Neural progenitor cell (in vitro differentiated cells): Measurements from ENCODE around the gene ANAPC16. TPM values are rescaled to one million over a fixed set of nuclear protein-coding genes. Genes with fewer than 3 reads are reported as not detected.
A peak's percentile ranks its signal among the peaks of the same experiment; 100 is the strongest.

Source experiments
- DNase-seq: peaks from one replicate; pipeline ENCODE4 v3.0.0-alpha.2; 2016; ENCODE audit warnings: low spot score
- H2AFZ ChIP-seq: fragments of 200-600 bp; sonication (generic); replicated peaks from 2 replicates; pipeline ENCODE4 v1.6.1; 2016; ENCODE audit warnings: antibody characterized with exemption
- H3F3A ChIP-seq: fragments of 200-600 bp; sonication (generic); 2 replicates; pipeline ENCODE4 v1.6.1; 2016; ENCODE audit warnings: antibody characterized with exemption, low read depth
- H3K27ac ChIP-seq: fragments of 200-600 bp; sonication (generic); 2 replicates; pipeline ENCODE4 v1.5.1; 2016; ENCODE audit warnings: mild to moderate bottlenecking
- H3K27me3 ChIP-seq: fragments of 200-600 bp; sonication (generic); 2 replicates; pipeline ENCODE4 v1.6.1; 2016; ENCODE audit warnings: mild to moderate bottlenecking, moderate library complexity
- H3K36me3 ChIP-seq: fragments of 200-600 bp; sonication (generic); 2 replicates; pipeline ENCODE4 v1.5.1; 2016
- H3K4me1 ChIP-seq: fragments of 200-600 bp; sonication (generic); 2 replicates; pipeline ENCODE4 v1.6.1; 2016; ENCODE audit warnings: mixed run types
- H3K4me2 ChIP-seq: fragments of 200-600 bp; sonication (generic); 2 replicates; pipeline ENCODE4 v1.6.1; 2016
- H3K4me3 ChIP-seq: fragments of 200-600 bp; sonication (generic); 2 replicates; pipeline ENCODE4 v1.5.1; 2016
- H3K79me2 ChIP-seq: fragments of 200-600 bp; sonication (generic); 2 replicates; pipeline ENCODE4 v1.6.1; 2016; ENCODE audit warnings: low read depth
- H3K9ac ChIP-seq: fragments of 200-600 bp; sonication (generic); 2 replicates; pipeline ENCODE4 v1.6.1; 2016
- H3K9me3 ChIP-seq: fragments of 200-600 bp; sonication (generic); 2 replicates; pipeline ENCODE4 v1.5.1; 2016; ENCODE audit warnings: low read depth
- H4K20me1 ChIP-seq: fragments of 200-600 bp; sonication (generic); 2 replicates; pipeline ENCODE4 v1.6.1; 2016; ENCODE audit warnings: low read depth
- H3K27ac Mint-ChIP-seq: 3 replicates; pipeline ENCODE4 v1.8.0; 2021; ENCODE audit warnings: mixed read lengths
- H3K27me3 Mint-ChIP-seq: 2 replicates; pipeline ENCODE4 v1.8.0; 2022; ENCODE audit warnings: low read depth, mild to moderate bottlenecking, inconsistent platforms, moderate library complexity, mixed read lengths; ENCODE audit not compliant: insufficient read depth
- H3K36me3 Mint-ChIP-seq: 3 replicates; pipeline ENCODE4 v1.8.0; 2021; ENCODE audit warnings: mixed read lengths
- H3K4me1 Mint-ChIP-seq: 3 replicates; pipeline ENCODE4 v1.8.0; 2021; ENCODE audit warnings: mixed read lengths
- H3K4me3 Mint-ChIP-seq: 3 replicates; pipeline ENCODE4 v1.8.0; 2021; ENCODE audit warnings: mild to moderate bottlenecking, moderate library complexity, mixed read lengths
- H3K9me3 Mint-ChIP-seq: 3 replicates; pipeline ENCODE4 v1.8.0; 2020; ENCODE audit warnings: mixed read lengths
- CTCF ChIP-seq: fragments of 200-600 bp; sonication (generic); IDR thresholded peaks from 2 replicates; pipeline ENCODE4 v1.5.1; 2017; ENCODE audit warnings: antibody characterized with exemption, mild to moderate bottlenecking
- EZH2 ChIP-seq: fragments of 200-600 bp; sonication (generic); IDR thresholded peaks from 2 replicates; pipeline ENCODE4 v1.6.1; 2017; ENCODE audit warnings: antibody characterized with exemption, mild to moderate bottlenecking, moderate library complexity
- EZH2phosphoT487 ChIP-seq: fragments of 200-600 bp; sonication (generic); IDR thresholded peaks from 2 replicates; pipeline ENCODE4 v1.6.1; 2017; ENCODE audit warnings: antibody characterized with exemption
- total RNA-seq: library from RNA; depleted of rRNA; stranded (reverse); fragments of >200 nt; gene quantifications from 2 replicates; pipeline ENCODE4 v1.2.3, GENCODE V29; 2015; ENCODE audit warnings: low replicate concordance

Gene ANAPC16
- total RNA-seq, 1 donor from 2014 or later = 217 TPM

DNA sequence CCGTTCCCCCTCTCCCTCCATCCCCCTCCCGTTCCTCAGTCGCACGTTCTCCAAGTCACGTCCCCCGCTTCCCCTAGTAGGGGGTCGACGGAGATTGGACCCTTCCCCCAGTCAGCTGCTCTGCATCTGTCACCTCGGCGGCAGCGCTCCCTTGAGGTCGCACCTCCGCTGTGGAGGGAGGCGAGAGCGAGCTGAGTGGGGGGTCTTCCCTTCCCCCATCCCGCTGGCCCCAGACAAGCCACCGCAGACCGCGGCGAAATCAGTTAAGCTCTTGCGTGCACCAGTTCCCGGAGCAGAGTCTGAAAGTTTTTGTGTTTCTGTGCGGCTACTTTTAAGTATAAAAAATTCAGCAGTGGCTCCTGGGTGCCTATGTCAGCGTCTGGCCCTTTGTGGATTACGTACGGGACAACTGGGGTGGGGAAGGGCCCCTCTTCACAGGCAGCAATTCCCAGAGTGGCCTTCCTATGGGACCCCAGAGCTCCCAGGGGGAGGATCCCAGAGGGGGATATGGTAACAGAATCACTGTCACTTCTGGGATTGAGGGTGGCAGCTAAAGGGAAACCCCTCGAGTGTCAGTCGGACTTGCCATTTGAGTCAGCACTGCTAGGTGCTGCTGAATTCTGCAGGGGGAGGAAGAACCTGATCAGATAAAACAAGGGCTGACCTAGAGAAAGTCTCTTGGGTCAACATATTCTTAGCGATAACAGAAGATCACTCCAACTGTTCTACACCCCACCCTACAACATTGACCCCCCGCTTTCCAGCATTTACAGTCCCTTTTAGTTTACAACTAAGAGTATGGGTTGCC is 45.4 kb downstream of the ANAPC16 start:
- Histone ChIP-seq H3K9me3 (no peaks in the 10 kb centered on the region), H3F3A (peaks cover 70% of the 10 kb centered on the region), H3K4me2 (peak overlapping the region; percentile 85), H4K20me1 (no peaks in the 10 kb centered on the region), H3K9ac (no peak overlapping the region), H3K4me1 (peaks cover 70% of the 10 kb centered on the region), H3K27ac (peak overlapping the region; percentile 96), H3K4me3 (peak overlapping the region; percentile 48), H2AFZ (no peak overlapping the region), H3K27me3 (no peaks in the 10 kb centered on the region), H3K36me3 (no peaks in the 10 kb centered on the region), H3K79me2 (no peaks in the 10 kb centered on the region)
- peak; percentile 99 for DNase-seq
- Mint-ChIP-seq H3K4me1 (peaks cover 62% of the 10 kb centered on the region), H3K27me3 (peaks cover 9% of the 10 kb centered on the region), H3K4me3 (peak overlapping the region; percentile 83), H3K27ac (peak overlapping the region; percentile 98), H3K9me3 (no peaks in the 10 kb centered on the region), H3K36me3 (no peaks in the 10 kb centered on the region)
- TF ChIP-seq EZH2phosphoT487 = no peak
- TF ChIP-seq CTCF = peak; percentile 43
- no peak for TF ChIP-seq EZH2

GRCh38 chr10:72261784-72262404 is 46.1 kb downstream of the ANAPC16 start:
- H3K36me3 ChIP-seq = no peaks in the 10 kb centered on the region
- peak overlapping the region; percentile 85 for H3K4me2 ChIP-seq
- TF ChIP-seq EZH2phosphoT487 = no peak
- TF ChIP-seq EZH2 = no peak
- TF ChIP-seq CTCF = no peak
- H3K27me3 Mint-ChIP-seq = peaks cover 9% of the 10 kb centered on the region
- H3K9me3 ChIP-seq = no peaks in the 10 kb centered on the region
- H3K27ac ChIP-seq = peak overlapping the region; percentile 96
- DNase-seq = no peak
- peaks cover 62% of the 10 kb centered on the region for H3K4me1 ChIP-seq
- no peaks in the 10 kb centered on the region for H3K9me3 Mint-ChIP-seq
- no peaks in the 10 kb centered on the region for H4K20me1 ChIP-seq
- peak overlapping the region; percentile 98 for H3K27ac Mint-ChIP-seq
- H3K4me1 Mint-ChIP-seq = peaks cover 58% of the 10 kb centered on the region
- H3K4me3 Mint-ChIP-seq = peak overlapping the region; percentile 83
- H2AFZ ChIP-seq = no peak overlapping the region
- H3K9ac ChIP-seq = no peak overlapping the region
- H3K4me3 ChIP-seq = peak overlapping the region; percentile 48
- H3K27me3 ChIP-seq = no peaks in the 10 kb centered on the region
- H3K79me2 ChIP-seq = no peaks in the 10 kb centered on the region
- H3F3A ChIP-seq = peaks cover 70% of the 10 kb centered on the region
- no peaks in the 10 kb centered on the region for H3K36me3 Mint-ChIP-seq

DNA sequence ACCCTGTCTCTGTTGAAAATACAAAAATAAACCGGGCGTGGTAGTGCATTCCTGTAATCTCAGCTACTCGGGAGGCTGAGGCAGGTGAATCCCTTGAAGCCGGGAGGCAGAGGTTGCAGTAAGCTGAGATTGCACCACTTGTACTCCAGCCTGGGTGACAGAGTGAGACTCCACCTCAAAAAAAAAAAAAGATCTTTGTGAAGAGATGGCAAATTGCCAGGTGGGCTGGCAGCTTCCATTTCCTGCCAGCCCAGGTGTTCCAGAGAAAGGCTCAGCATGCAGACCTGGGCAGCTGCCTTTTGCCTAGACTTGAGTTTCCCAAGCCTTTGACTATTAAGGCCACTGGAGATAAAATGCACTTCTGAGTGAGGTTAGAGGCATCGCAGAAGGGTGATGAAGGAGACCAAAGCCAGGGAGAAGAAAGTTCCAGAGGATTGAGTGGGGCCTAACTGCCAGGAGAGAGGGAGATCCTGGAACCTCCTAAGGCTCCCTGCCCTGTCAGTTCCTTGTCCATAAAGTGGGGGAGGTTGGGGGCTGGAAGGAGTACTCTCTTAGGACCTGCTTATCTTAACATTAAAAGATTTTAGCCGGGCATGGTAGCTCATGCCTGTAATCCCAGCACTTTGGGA is 47.9 kb downstream of the ANAPC16 start:
- Histone ChIP-seq H2AFZ (no peak overlapping the region), H3K9me3 (no peaks in the 10 kb centered on the region), H3K27ac (no peak overlapping the region), H3K79me2 (no peaks in the 10 kb centered on the region), H3K27me3 (no peaks in the 10 kb centered on the region), H3K9ac (no peak overlapping the region), H3K36me3 (no peaks in the 10 kb centered on the region), H3K4me1 (peaks cover 61% of the 10 kb centered on the region), H4K20me1 (no peaks in the 10 kb centered on the region), H3K4me3 (no peak overlapping the region), H3K4me2 (no peak overlapping the region), H3F3A (peaks cover 77% of the 10 kb centered on the region)
- Mint-ChIP-seq H3K36me3 (no peaks in the 10 kb centered on the region), H3K4me3 (no peak overlapping the region), H3K27me3 (peaks cover 9% of the 10 kb centered on the region), H3K27ac (peak overlapping the region; percentile 95), H3K4me1 (peaks cover 57% of the 10 kb centered on the region), H3K9me3 (no peaks in the 10 kb centered on the region)
- DNase-seq = no peak
- TF ChIP-seq EZH2 (no peak), EZH2phosphoT487 (no peak), CTCF (no peak)
